Measurements from ENCODE around the gene DUSP28. TPM values are rescaled to one million over a fixed set of nuclear protein-coding genes. Genes with fewer than 3 reads are reported as not detected.

Gene DUSP28
- total RNA-seq, 1 donor, result 4.7 TPM

DNA sequence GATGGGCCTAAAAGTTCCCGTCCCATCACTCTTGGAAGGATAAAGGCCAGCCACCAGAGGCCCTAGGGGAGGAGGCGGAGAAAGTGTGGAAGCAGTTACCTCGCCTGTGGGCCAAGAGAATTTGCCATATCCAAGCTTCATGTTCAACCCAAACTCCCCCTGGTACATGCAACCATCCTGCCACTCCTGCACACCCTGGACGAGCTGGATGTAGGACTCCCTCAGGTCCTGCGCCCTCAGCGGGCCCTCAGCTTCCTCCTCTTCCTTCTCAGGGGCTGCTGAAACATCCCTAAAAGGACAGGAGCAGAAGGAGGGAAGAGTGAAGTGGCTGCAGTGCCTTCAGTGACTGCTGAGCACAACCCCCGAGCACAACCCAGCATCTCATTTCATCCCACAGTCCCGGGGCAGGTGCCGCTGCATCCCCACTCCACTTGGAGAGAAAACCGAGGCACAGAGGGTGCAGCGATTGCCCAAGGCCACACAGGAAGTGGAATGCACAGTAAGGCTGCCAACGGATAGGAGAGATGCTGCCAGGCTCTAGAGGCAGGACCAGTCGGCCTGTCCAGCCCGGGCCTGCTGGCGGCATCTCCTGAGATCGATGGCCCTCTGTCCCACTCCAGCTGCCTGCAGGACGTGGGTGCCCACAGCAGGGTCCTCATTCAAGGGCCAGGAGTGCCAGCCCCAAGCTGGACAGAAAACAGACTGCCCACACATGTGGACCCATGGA lies 5.2 kb upstream of the DUSP28 start:
- no peak overlapping the region for H2AFZ ChIP-seq (ENCODE audit: low read length)
- H3K4me3 ChIP-seq (ENCODE audit: insufficient read depth, low read length), result no peak overlapping the region
- H3K4me2 ChIP-seq (ENCODE audit: insufficient read depth, low read length), result no peak overlapping the region
- H3K9me3 ChIP-seq (ENCODE audit: low read depth, low read length), result no peaks in the 10 kb centered on the region
- peaks cover 30% of the 10 kb centered on the region for H4K20me1 ChIP-seq (ENCODE audit: insufficient read depth, low read length)
- H3K36me3 ChIP-seq (ENCODE audit: insufficient read depth, low read length), result peaks cover 10% of the 10 kb centered on the region
- TF ChIP-seq, protein P1, sequence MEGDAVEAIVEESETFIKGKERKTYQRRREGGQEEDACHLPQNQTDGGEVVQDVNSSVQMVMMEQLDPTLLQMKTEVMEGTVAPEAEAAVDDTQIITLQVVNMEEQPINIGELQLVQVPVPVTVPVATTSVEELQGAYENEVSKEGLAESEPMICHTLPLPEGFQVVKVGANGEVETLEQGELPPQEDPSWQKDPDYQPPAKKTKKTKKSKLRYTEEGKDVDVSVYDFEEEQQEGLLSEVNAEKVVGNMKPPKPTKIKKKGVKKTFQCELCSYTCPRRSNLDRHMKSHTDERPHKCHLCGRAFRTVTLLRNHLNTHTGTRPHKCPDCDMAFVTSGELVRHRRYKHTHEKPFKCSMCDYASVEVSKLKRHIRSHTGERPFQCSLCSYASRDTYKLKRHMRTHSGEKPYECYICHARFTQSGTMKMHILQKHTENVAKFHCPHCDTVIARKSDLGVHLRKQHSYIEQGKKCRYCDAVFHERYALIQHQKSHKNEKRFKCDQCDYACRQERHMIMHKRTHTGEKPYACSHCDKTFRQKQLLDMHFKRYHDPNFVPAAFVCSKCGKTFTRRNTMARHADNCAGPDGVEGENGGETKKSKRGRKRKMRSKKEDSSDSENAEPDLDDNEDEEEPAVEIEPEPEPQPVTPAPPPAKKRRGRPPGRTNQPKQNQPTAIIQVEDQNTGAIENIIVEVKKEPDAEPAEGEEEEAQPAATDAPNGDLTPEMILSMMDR (IDR thresholded peaks at IDR 0.05; ENCODE audit: extremely low read depth, low read depth, low read length), result no peak
- no peaks in the 10 kb centered on the region for H3K27me3 ChIP-seq (ENCODE audit: insufficient read depth, low read length)
- no peak overlapping the region for H3K27ac ChIP-seq (ENCODE audit: low read depth, low read length)
- H3K79me2 ChIP-seq (ENCODE audit: insufficient read depth, low read length), result peaks cover 49% of the 10 kb centered on the region
- H3K4me1 ChIP-seq (ENCODE audit: insufficient read depth, low read length), result peaks cover 25% of the 10 kb centered on the region
- peak; percentile 88 for DNase-seq (ENCODE audit: insufficient read length, low spot score, missing footprints)

DNA sequence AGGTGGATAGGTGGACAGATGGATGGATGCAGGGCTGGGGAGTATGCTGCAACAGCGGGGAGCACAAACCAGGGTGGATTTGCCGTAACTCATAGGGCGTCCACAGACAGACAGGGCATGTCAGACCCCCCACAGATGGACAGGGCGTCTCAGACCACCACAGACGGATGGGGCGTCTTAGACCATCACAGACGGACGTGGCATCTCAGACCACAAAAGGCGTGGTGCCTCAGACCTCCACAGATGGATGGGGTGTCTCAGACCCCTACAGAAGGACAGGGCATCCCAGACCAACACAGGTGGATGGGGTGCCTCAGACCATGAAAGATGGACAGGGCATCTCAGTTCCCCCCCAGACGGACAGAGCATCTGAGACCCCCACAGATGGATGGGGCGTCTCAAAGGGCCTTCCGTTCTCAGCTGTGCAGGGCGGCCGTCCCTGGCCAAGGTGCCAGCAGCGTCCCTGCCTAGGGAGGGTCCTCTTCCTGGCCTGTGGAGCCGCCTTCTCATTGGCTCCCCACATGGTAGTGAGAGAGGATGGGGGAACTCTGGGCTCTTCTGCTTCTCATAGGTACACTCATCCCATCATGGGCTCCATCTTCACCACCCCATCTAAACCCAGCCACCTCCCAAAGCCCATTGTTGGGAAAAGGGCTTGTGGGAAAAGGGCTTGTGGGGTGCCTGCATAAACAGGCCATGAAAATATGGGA lies 4.5 kb upstream of the DUSP28 start:
- Histone ChIP-seq H3K27ac (ENCODE audit: low read depth, low read length) (no peak overlapping the region), H3K9me3 (ENCODE audit: low read depth, low read length) (no peaks in the 10 kb centered on the region), H4K20me1 (ENCODE audit: insufficient read depth, low read length) (peaks cover 30% of the 10 kb centered on the region), H3K36me3 (ENCODE audit: insufficient read depth, low read length) (peaks cover 9% of the 10 kb centered on the region), H3K27me3 (ENCODE audit: insufficient read depth, low read length) (no peaks in the 10 kb centered on the region), H3K4me2 (ENCODE audit: insufficient read depth, low read length) (no peak overlapping the region), H3K79me2 (ENCODE audit: insufficient read depth, low read length) (peaks cover 49% of the 10 kb centered on the region), H3K4me3 (ENCODE audit: insufficient read depth, low read length) (no peak overlapping the region), H3K4me1 (ENCODE audit: insufficient read depth, low read length) (peaks cover 27% of the 10 kb centered on the region), H2AFZ (ENCODE audit: low read length) (no peak overlapping the region)
- TF ChIP-seq, protein P1 (IDR thresholded peaks at IDR 0.05; ENCODE audit: extremely low read depth, low read depth, low read length), result no peak
- peak; percentile 58 for DNase-seq (ENCODE audit: insufficient read length, low spot score, missing footprints)

DNA sequence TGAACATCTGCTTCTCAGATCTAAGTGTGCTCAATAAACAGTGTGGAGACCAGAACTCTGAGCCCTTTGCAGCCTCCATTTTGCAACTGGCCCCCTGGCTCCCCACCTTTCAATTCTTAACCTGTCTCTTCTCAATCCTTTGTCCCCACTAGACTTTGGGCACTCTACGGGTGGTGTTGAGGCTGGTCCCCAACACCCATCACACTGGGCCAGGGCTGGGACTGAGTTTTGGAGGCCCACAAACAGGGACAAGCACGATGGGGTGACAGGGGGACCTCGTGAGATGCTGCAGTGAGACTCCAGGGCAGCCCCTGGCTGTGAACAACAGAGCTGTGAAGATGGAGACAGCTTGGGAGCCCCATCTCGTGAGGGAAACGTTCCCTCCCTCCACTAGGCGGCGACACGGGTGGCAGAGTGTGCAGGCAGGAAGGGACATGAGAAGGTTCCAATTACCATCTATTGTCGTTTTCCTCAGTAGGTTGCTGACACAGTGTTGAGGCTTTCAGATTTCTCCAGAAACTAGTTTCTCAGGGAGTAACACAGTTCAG lies 3.5 kb upstream of the DUSP28 start:
- peak; percentile 95 for DNase-seq (ENCODE audit: insufficient read length, low spot score, missing footprints)
- TF ChIP-seq, protein P1 (IDR thresholded peaks at IDR 0.05; ENCODE audit: extremely low read depth, low read depth, low read length), result peak; percentile 62
- Histone ChIP-seq H3K4me3 (ENCODE audit: insufficient read depth, low read length) (peak overlapping the region; percentile 74), H3K27me3 (ENCODE audit: insufficient read depth, low read length) (no peaks in the 10 kb centered on the region), H3K4me1 (ENCODE audit: insufficient read depth, low read length) (peaks cover 32% of the 10 kb centered on the region), H3K79me2 (ENCODE audit: insufficient read depth, low read length) (peaks cover 49% of the 10 kb centered on the region), H3K36me3 (ENCODE audit: insufficient read depth, low read length) (peaks cover under 1% of the 10 kb centered on the region), H4K20me1 (ENCODE audit: insufficient read depth, low read length) (peaks cover 30% of the 10 kb centered on the region), H3K4me2 (ENCODE audit: insufficient read depth, low read length) (peak overlapping the region; percentile 90), H2AFZ (ENCODE audit: low read length) (no peak overlapping the region), H3K27ac (ENCODE audit: low read depth, low read length) (no peak overlapping the region), H3K9me3 (ENCODE audit: low read depth, low read length) (no peaks in the 10 kb centered on the region)
